NCI-H345 treated with DMSO at 0.1 percent for 48 hours (cell line): ENCODE results near the gene TSPAN9.

Experiments used
- DNase-seq: peaks from one replicate; lab custom pipeline; 2025; ENCODE audit not compliant: unreplicated experiment; lab: John Stamatoyannopoulos, UW

TSPAN9 gene

GRCh38 chr12:3202734-3203446 lies 125.7 kb downstream of the TSPAN9 start:
- DNase-seq: peak; percentile 53

GRCh38 chr12:3203713-3204112 lies 126.5 kb downstream of the TSPAN9 start:
- no peak for DNase-seq

- DNase-seq: no peak
Measured at GRCh38 chr12:3204143-3204542, 127.0 kb downstream of the TSPAN9 start.

GRCh38 chr12:3204730-3205531 lies 127.8 kb downstream of the TSPAN9 start:
- DNase-seq: no peak

GRCh38 chr12:3205742-3206519 lies 128.8 kb downstream of the TSPAN9 start:
- no peak for DNase-seq

- DNase-seq: no peak
Measured at GRCh38 chr12:3206536-3207072, 129.4 kb downstream of the TSPAN9 start.

- no peak for DNase-seq
Measured at GRCh38 chr12:3207175-3207574, 130.0 kb downstream of the TSPAN9 start.

GRCh38 chr12:3207858-3208257 lies 130.7 kb downstream of the TSPAN9 start:
- no peak for DNase-seq

- DNase-seq: no peak
Measured at GRCh38 chr12:3213188-3213587, 136.0 kb downstream of the TSPAN9 start.

GRCh38 chr12:3213768-3214167 lies 136.6 kb downstream of the TSPAN9 start:
- DNase-seq: no peak

- peak; percentile 73 for DNase-seq
Measured at GRCh38 chr12:3214526-3215365, 137.6 kb downstream of the TSPAN9 start.

GRCh38 chr12:3215410-3215975 lies 138.3 kb downstream of the TSPAN9 start:
- no peak for DNase-seq

- no peak for DNase-seq
Measured at GRCh38 chr12:3216097-3216496, 138.9 kb downstream of the TSPAN9 start.

- DNase-seq: no peak
Measured at GRCh38 chr12:3216726-3217682, 139.8 kb downstream of the TSPAN9 start.

GRCh38 chr12:3217683-3218079 lies 140.5 kb downstream of the TSPAN9 start:
- no peak for DNase-seq

GRCh38 chr12:3218228-3219171 lies 141.3 kb downstream of the TSPAN9 start:
- peak; percentile 29 for DNase-seq

- DNase-seq: peak; percentile 51
Measured at GRCh38 chr12:3219233-3219632, 142.1 kb downstream of the TSPAN9 start.
